NK-92 treated with Interleukin-12 subunit alpha and Interleukin-12 subunit beta, amount 100 ng/mL, for 24 hours (cell line): ENCODE measurements around the gene ECHDC3.
A peak's percentile ranks its signal among the peaks of the same experiment; 100 is the strongest.

Experiments used
- DNase-seq: peaks from one replicate; lab custom pipeline; 2025; lab: John Stamatoyannopoulos, UW

The ECHDC3 gene

GRCh38 chr10:11748866-11749265 is 6.7 kb downstream of the ECHDC3 start:
- DNase-seq: no peak

DNA sequence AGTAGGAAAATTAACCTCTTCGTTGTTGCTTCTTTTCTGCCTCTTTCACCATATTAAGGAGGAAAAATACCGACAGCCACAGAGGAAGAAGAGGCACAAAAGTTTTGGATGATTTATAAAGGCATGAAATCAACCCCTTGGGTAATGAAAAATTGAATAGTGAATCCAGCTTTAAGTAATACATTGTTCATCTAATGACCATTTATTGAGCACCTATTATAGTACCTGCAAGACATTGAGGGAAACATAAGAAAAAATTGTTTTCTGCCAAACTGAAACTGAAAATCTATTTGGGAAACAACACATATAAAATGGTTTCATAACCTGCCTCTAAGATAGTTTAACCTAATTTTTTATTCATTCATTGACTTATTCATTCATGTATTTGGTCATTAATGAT is 8.2 kb downstream of the ECHDC3 start:
- no peak for DNase-seq

DNA sequence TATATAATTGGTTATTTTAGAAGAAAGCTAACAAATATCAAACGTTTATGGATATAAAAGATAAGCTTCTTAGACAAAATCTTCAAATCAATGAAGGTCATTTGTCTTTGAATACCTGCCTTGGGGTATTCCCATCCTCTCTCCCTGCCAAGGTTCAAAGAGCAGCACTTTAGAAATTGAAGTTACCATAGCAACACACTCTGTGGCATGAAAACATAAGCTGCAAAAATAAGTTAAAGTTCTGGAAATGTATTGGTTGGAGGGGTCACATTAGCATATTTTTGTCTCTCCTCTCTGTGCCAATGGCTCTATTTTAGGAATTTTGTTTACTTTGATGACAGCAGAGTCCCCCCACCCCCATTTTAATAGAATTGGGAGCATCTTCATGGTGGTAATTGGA is 12.0 kb downstream of the ECHDC3 start:
- no peak for DNase-seq

DNA sequence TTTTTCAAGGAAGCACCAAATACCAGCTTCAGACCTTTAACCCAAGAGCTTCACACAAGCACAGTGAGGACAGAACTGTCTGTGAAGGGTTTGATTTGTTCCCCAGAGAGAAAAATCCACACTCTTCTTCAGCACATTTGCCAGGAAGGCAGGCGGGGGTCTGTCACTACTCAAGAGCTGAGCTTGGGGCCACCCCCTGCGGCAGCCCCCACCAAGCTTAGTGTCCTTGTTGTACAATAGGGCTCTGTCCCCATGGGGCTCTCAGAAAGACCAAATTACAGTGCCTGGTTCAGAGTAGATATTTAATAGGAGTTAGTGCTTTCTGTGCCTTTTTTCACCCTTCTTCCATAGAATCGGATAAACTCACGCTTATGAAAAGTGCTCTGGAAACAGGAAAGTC is 12.4 kb downstream of the ECHDC3 start:
- no peak for DNase-seq

- DNase-seq: no peak
These were observed 13.5 kb downstream of the ECHDC3 start for GRCh38 chr10:11755512-11756263.

GRCh38 chr10:11756766-11757315 is 14.7 kb downstream of the ECHDC3 start:
- DNase-seq: no peak

GRCh38 chr10:11757454-11757820 is 15.3 kb downstream of the ECHDC3 start:
- no peak for DNase-seq

GRCh38 chr10:11757821-11758463 is 15.8 kb downstream of the ECHDC3 start:
- DNase-seq: peak; percentile 35

- DNase-seq: no peak
These were observed 16.5 kb downstream of the ECHDC3 start for GRCh38 chr10:11758527-11759236.

GRCh38 chr10:11759347-11759746 is 17.2 kb downstream of the ECHDC3 start:
- no peak for DNase-seq

DNA sequence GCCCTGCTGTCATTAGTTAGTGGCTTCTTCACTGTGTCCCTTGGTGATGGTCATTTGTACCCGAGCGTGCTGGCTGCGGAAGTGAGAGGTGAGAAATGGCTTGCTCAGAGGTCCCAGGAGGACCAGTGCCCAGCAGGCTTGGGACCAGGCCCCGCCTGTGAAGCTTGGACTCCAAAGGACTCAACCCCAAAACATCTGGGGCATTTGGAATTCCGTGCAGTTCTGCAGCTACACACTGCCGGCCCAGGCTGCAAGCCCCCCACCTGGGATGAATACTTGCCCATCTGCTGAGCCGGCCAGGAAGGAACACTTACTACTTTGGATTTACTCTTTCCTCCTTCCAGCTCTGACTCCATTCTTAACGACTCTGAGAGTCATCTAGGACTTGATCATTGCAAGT is 18.0 kb downstream of the ECHDC3 start:
- DNase-seq: no peak

GRCh38 chr10:11760861-11761260 is 18.7 kb downstream of the ECHDC3 start:
- no peak for DNase-seq

DNA sequence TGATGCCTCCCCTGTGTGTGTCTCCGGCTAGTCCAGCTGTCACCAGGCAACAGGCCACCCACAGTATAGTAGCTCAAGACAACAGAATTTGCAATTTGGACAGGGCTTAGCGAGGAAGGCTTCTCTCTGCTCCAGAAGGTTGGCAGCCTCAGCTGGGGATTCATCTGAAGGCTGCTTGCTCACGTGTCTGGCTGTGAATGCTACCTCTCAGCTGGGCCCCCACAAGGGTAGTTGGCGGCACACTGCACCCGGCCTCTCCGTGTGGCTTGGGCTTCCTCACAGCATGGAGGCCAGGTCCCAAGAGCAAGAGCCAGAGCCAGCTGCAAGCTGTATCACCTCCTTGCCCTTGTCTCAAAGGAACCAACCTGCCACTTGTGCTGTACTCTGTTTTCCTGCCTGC is 19.2 kb downstream of the ECHDC3 start:
- no peak for DNase-seq

DNA sequence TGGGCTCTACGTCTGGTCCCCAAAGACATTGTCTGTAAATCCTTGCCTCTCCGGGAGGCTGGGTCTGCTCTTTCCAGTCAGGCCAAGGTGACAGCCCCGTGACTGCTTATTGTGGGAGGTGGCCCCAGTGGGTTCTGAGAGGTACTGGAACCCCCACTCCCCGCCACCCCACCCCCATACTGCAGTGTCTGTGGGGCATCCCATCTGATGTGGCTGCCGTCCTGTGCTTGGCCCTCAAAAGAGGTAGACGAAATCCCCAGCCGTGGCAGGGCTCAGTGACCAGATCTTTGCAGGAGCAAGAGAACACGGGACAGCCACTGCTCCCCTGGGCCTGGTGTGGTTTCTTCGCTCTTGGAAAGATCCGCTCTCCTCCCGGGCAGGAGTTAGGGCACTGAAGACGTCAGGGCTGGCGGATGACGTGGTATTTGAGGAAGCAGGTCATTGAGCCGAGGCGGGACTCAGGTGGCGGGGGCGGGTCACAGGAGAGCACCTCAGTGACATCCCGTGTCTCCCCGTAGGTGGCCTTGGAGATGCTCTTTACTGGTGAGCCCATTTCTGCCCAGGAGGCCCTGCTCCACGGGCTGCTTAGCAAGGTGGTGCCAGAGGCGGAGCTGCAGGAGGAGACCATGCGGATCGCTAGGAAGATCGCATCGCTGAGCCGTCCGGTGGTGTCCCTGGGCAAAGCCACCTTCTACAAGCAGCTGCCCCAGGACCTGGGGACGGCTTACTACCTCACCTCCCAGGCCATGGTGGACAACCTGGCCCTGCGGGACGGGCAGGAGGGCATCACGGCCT is 20.7 kb downstream of the ECHDC3 start:
- DNase-seq: no peak

DNA sequence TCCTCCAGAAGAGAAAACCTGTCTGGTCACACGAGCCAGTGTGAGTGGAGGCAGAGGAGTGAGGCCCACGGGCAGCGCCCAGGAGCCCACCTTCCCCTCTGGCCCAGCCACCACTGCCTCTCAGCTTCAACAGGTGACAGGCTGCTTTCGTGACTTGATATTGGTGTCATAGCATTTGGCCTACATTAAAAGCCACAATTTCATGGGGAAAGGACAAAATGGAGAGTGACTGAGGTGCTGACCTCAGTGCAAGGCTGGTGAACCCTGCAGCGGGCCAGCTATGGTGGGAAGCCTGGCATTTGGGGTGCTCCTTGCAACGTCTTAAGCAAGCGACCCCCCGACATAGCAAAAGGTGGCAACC is 21.3 kb downstream of the ECHDC3 start:
- no peak for DNase-seq

GRCh38 chr10:11765141-11765540 is 23.0 kb downstream of the ECHDC3 start:
- DNase-seq: no peak

GRCh38 chr10:11772575-11773288 is 30.6 kb downstream of the ECHDC3 start:
- DNase-seq: no peak

- DNase-seq: no peak
These were observed 31.7 kb downstream of the ECHDC3 start for GRCh38 chr10:11773761-11774441.

DNA sequence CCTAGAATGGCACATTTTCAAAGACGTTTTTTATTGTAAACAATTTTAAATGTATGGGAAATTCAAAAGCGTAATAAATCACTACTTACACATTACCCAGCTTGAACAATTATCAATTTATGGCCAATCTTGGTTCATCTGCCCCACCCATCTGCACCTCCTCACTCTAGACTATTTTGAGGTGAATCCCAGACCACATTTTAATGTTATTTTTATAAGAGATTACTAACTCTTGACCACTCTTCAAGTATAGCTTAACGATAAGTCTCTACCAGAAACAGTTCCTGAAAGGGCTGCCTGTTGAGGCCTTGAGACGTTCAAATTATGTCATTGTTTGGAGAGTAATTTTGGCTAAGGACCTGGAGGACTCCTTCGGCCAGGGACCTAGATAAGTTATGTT is 33.2 kb downstream of the ECHDC3 start:
- no peak for DNase-seq

DNA sequence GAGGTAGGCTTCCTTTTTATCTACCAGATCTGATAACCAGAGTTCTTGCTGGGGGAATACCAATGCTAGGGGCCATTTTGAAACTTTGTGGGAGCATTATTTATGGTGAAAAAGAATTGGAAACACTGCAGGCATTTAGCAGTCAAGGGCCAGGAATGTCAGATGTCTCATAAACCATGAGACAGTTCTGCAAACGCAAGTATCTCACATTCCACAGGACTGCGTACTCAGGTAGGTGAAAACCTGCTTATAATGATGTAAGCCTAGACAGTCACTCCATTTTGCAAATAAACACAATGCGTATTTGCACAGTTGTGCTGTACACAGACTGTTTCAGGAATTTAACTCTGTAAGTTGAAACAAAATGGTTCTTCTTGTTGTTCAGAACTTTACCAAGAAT is 33.9 kb downstream of the ECHDC3 start:
- DNase-seq: no peak

GRCh38 chr10:11781114-11781513 is 38.9 kb downstream of the ECHDC3 start:
- DNase-seq: no peak
